Measurements from ENCODE around the gene MX1.
A peak's percentile ranks its signal among the peaks of the same experiment; 100 is the strongest.

MX1 gene

DNA sequence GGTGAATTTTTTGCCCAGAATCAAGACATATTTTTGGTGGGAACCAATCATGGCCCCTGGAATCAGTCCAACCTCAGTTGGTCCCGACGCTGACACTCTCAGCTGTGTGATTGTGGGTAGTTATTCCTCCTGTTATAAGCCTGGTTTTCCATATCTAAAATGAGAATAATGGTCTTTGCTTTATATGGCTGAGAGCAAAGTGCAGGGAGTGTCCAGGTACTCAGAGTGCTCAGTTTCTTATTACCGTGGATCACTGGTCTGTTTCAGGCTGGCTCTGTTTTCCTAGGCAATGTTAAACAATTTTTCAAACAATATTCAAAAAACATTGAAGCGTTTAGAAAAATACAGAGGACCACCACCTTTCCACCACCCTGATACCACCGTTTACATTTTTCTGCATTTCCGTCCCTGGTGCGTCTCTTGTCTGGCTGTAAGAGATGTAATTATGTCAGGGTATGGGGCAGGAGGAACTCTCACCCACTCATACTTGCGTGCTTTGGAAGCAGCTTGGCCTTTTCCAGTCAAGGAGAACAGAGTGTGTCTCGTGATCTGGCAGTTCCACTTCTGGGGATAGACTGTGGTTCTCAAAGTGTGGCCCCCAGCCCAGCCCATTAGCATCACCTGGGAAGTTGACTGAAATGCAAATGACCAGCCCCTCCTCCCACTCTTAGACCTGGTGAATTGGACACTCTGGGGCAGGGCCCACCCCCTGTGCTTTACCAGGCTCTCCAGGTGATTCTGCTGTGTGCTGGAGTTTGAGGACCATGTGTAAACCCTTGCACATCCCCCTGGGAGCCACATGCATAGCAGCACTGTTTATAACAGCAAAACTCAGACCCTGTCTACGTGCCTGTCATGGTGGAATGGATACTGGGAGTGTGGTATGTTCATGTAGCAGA is 6.8 kb downstream of the MX1 start:
- no peak for DNase-seq

- no peak for DNase-seq
Measured at GRCh38 chr21:41433566-41433965, 7.5 kb downstream of the MX1 start.

GRCh38 chr21:41435706-41436105 is 9.7 kb downstream of the MX1 start:
- no peak for DNase-seq

DNA sequence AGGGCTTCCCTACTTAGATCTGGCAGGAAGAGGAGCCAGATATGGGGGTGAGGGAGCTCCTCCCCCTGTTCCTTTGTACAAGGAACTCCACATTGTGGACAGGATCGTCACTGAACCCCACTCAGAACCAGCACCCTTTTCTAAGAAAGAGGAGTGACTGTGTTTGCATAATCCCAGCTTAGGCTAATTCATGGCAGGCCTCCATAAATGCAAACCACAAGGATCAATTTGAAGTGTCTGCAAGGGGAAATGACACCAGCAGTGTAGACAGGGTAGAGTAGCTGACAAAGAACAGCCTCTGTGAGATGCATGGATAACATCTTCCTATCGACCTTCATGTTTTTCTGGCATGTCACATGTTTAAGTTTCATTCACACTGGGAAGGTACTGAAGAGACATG is 11.7 kb downstream of the MX1 start:
- no peak for DNase-seq

- no peak for DNase-seq
Measured at GRCh38 chr21:41438425-41439113, 12.5 kb downstream of the MX1 start.

- DNase-seq = peak; percentile 36
Measured at GRCh38 chr21:41439248-41439647, 13.2 kb downstream of the MX1 start.

- DNase-seq = no peak
Measured at GRCh38 chr21:41441546-41441945, 15.5 kb downstream of the MX1 start.

DNA sequence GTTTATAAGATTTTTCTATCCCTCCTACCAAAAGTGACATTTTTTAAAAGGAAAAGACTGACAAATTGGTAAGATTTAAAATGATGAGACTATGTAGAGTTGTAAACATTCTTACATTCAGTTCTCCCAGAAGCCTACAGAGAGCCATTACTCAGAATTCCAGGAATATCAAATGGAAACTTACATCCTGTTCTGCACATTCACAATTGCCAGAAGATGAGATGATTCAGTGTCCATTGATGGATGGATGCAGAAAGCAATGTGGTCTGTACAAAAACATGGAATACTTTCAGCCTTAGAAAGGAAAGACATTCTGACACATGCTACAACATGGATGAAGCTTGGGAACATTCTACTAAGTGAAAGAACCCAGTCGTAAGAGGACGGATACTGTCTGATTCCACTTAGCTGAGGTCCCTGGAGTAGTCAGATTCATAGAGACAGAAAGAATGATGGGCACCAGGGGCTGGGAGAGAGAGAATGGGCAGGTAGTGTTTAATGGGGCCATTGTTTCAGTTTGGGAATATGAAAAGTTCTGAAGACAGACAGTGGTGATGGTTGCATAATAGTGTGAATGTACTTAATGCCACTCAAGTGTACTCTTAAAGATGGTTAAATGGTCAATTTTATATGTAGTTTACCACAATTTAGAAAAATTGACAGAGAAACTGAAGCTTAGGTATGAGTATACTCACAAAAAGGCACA is 16.6 kb downstream of the MX1 start:
- DNase-seq = no peak

- DNase-seq = no peak
Measured at GRCh38 chr21:41443562-41443961, 17.5 kb downstream of the MX1 start.

GRCh38 chr21:41444703-41445464 is 18.8 kb downstream of the MX1 start:
- DNase-seq = no peak

DNA sequence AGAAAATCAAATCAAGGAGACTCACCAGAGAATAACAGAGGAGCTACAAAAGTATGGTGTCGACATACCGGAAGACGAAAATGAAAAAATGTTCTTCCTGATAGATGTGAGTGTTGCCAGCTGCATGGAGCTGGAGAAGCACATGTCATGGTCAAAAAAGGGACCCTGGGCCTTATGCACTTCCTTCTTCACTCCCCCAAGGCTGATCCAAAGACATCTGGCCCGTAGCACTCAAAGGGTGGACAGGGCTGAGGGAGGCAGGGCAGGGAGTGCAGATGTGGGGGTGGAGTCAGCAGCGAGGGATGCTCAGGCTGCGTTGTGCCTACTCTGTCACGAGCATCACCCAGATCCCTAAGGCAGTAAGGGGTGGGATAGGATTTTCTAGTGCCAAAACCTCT is 19.4 kb downstream of the MX1 start:
- no peak for DNase-seq

- DNase-seq = peak; percentile 73
Measured at GRCh38 chr21:41446586-41446985, 20.5 kb downstream of the MX1 start.

- DNase-seq = no peak
Measured at GRCh38 chr21:41447356-41447755, 21.3 kb downstream of the MX1 start.

DNA sequence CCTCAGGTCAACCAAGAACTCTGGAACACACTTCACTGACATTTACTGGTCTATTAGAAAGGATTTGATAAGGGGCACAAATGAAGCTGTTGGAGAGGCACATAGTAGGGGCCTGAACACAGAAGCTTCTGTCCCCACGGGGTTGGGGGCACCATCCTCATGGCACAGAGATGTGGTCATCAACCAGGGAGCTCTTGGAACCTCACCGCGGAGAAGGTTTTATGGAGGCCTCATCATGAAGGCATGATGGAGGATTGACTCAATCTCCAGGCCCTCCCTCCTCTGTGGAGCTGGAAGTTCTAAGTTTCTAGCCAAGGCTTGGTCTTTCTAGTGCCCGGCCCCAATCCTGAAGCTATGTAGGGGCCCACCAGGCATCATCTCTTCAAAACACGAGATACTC is 23.6 kb downstream of the MX1 start:
- no peak for DNase-seq

- DNase-seq = no peak
Measured at GRCh38 chr21:41451753-41452676, 26.0 kb downstream of the MX1 start.

GRCh38 chr21:41453198-41453597 is 27.2 kb downstream of the MX1 start:
- DNase-seq = no peak

DNA sequence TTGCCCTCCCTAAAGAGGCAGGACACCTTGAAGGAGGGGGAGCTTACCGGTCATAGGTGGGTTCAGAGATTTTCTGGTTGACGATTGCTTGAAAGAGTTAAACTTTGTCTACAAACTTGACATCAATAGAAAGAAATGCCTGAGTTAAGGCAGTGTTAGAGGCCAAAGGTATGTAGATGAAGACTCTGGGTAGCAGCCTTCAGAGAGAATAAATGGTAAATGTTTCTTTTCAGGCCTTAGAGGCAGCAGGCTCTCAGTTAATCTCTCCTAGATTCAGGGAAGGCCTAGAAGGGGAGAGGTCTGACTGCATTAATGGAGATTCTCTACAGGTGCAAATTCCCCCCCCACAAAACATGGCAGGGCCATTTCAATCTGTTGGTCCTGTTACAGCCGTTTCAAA is 27.7 kb downstream of the MX1 start:
- no peak for DNase-seq

- DNase-seq = peak; percentile 38
Measured at GRCh38 chr21:41458121-41458520, 32.1 kb downstream of the MX1 start.

DNA sequence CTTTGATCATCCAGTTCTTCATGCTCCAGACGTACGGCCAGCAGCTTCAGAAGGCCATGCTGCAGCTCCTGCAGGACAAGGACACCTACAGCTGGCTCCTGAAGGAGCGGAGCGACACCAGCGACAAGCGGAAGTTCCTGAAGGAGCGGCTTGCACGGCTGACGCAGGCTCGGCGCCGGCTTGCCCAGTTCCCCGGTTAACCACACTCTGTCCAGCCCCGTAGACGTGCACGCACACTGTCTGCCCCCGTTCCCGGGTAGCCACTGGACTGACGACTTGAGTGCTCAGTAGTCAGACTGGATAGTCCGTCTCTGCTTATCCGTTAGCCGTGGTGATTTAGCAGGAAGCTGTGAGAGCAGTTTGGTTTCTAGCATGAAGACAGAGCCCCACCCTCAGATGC is 32.5 kb downstream of the MX1 start:
- DNase-seq = no peak

DNA sequence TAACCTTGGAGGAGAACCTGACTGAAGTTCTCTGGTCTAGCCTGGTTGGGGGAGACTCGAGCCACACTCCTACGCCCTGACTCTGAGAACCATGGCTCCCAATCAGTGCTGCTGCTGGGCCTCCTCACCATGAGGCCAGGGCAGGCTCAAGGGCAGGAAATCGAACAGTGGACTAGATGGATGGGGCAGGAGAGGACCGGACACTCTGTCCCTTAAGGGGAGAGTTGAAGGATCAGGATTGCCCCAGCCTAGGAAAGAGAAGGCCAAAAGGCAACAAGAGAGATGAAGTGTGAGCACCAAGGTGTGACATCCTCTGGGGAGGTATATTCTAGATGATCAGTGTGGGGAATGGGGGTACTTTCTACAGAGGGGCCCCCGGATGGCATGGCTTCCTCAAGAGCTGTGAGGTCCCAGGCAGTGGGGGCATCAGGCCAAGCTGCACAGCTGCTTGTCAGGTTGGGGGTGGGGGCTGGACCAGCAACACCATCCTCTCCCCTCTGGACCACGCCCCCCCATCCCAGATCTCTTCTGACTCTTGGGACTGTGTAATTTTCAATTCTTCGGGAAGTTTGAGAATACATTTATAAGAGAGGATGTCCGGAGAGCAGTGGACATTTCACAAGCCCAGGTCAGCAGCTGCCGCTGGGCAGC is 34.0 kb downstream of the MX1 start:
- DNase-seq = peak; percentile 41
